HG03354 (cell line): ENCODE data around the gene RHOU.
"Not testable (repeated sequence)": the region's sequence is repeated elsewhere in the genome, so short reads cannot be mapped to it uniquely, and the experiment has no call there.

Experiments
- ATAC-seq: cut with Tn5 transposase; IDR thresholded peaks from one replicate; pipeline ENCODE4 v1.9.1; 2021; ENCODE audit warnings: mild to moderate bottlenecking; ENCODE audit not compliant: unreplicated experiment, poor library complexity, severe bottlenecking

RHOU gene

GRCh38 chr1:228753786-228754360 is 18.6 kb downstream of the RHOU start:
- no peak for ATAC-seq

DNA sequence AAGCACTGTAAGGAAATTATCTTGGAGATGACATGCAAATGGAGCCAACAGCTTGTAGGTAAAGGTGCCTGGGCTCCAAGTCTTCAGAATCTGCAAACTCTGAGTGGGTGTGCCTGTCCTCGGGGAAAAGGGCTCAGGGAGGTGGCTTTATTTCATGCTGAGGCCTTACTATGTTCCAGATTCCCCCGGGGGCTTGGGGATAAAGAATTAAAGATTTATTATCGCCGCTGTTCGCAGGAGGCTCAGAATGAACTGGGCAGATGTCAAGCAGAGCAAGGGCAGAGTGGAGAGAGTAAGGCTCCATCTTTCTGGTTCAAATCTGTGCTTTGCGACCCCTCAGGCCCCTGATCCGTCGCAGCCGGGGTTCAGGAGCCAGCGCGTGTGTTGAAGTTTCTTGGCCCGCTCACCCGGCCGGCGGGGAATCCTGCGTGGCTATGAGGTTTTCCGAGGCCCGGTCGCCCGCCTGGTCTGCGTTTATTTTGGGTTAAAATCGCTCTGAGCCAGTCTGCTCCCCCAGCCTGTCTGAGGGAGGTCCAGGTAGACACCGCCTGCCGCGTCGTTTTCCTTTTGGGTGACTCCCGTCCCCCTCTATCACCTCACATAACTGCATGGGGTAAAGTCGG is 19.5 kb downstream of the RHOU start:
- no peak for ATAC-seq

- no peak for ATAC-seq
Measured at GRCh38 chr1:228755800-228756199, 20.5 kb downstream of the RHOU start.

DNA sequence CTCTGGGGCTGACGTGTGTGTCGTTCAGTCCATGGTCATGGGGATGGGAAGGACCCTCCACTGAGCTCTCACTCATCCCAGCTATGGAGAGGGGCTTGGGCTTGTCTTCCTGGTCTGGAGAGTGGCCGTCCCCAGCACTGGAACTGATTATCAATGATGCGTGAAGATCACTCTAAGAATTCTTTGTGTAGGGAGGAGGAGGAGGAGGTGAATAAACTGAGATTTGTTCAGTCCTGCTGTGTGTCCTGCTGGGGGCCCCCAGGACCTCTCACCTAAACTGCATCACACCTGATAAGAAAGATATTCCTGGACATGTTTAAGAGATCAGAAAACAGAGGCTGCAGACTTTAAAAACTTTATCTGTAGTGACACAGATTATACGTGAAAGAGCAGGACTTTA is 21.2 kb downstream of the RHOU start:
- ATAC-seq, result no peak

DNA sequence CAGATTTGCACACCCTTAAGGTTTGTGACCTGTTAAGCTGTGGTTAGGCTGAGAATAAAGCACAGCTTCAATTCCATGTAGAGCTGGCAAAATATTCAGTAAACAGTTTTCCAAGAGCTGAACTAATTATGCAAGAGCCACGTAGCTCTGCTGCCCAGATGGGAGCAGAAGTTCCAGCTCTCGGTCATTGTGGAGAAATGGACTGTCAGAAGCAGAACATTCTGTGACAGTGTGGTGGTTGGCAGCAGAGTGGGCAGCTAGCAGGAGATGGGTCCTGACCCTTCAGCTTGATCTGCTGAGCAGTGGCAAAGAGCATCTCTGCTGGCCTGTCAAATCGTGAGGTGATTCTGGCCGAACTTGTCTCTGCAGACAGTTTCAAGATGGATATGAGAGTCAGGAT is 23.2 kb downstream of the RHOU start:
- ATAC-seq, result no peak

DNA sequence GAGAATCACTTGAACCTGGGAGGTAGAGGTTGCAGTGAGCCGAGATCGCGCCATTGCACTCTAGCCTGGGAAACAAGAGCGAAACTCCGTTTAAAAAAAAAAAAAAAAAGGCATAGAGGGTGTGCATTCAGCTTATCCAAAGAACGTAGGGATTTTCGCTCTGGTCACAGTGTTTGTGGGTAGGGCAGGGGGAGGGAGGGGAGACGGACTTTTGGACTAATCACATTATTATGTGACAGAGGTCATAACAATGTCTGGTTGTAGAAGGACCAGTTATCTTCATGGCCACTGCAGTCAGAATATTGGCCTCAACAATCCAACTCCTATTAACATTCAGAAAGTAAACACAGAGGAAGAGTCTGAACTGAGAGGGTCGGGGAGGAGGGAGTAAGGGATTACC is 25.7 kb downstream of the RHOU start:
- no peak for ATAC-seq

DNA sequence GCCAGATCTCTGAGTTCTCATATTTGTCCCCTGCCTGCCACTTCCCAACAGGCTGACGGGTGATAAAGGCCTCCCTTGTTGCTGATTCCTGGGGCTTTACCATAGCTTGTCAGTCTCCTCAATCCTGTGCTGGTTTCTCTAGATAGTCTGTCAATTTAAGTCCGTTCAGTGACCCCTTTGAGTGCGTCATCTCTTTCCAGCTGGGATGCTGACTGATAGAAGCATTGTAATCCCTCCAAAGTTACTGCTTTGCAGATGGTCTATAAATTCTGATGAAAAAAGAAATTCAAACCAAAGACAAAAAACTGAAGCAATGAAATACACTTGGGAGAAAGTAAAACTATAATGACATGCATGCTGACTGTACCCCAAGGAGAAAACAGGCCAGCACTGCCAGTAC is 28.3 kb downstream of the RHOU start:
- ATAC-seq, result no peak

- ATAC-seq, result no peak
Measured at GRCh38 chr1:228765168-228765946, 30.1 kb downstream of the RHOU start.

GRCh38 chr1:228766788-228767187 is 31.5 kb downstream of the RHOU start:
- no peak for ATAC-seq

DNA sequence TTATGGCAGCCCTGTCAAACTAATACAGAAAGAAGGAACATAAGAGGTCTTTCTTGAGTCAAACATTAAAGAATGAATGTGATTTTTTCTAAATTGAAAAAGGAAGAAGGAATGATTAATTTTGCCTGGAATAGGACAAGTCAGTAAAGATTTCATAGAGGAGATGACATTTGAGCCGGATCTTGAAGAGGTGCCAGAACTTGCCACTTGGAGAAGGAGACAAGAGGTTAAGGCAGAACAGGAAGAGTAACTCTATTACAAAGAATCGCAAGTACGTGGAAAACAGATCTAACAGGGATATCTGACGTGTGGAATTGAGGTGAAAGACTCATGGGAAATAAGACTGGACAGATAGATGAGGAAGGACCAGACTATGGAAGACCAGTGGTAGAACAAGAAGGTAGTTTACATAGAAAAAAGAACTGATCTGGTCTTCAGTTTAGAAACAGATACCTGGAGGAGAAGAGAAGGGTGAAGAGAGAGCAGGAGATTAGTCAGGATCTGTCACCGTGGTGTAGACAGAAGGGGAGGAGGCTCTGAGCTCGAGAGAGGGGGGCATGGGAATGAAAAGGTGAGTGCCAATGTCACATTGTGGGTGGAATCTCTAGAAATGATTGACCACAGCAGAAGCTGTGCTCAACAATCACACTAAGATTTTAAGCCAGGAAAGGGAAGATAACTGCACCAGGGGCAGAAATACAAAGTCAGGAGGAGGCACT is 32.5 kb downstream of the RHOU start:
- ATAC-seq, result no peak

- ATAC-seq, result no peak
Measured at GRCh38 chr1:228768355-228769000, 33.2 kb downstream of the RHOU start.

- no peak for ATAC-seq
Measured at GRCh38 chr1:228770779-228771223, 35.5 kb downstream of the RHOU start.

DNA sequence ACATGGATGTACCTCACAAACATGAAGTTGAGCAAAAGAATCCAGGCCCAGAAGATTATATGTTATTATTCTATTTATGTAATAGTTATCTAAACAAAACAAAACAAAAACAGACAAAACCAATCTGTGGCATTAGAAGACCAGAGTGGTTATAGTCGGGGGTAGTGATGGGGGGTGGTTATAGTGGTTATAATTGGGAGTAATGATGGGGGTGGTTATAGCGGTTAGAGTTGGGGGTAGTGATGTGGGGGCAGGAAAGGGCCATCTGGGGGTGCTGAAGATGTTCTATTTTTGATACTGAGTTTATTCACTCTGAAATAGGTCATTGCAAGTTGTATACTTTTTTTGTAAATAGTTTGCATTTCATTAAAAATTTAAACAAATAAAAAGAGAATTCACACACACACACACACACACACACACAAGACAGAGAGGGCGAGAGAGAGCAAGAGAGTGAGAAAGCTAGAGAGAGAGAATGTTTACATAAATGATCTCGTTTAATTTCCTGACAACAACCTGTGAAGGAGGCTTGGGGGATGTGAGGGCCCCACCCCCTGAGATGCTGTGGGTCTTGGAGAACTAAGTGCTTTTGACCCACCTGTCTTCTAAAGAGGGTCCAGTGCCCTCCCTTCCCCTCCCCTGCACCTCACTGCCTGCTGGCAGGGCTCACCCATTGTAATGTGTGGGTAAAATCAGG is 37.4 kb downstream of the RHOU start:
- ATAC-seq, result no peak

DNA sequence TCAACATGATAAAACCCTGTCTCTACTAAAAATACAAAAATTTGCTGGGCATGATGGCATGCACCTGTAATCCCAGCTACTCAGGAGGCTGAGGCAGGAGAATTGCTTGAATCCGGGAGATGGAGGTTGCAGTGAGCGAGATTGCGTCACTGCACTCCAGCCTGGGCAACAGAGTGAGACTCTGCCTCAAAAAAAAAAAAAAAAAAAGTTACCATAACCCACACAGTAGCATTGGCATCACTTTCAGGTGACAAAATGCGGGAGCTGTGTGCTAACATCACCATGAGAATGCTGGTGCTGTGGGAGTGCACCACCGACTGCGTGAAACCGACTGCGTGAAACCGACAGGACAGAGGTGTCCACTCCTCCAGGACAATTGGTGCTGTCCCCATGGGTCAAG is 40.7 kb downstream of the RHOU start:
- not testable (repeated sequence) for ATAC-seq

DNA sequence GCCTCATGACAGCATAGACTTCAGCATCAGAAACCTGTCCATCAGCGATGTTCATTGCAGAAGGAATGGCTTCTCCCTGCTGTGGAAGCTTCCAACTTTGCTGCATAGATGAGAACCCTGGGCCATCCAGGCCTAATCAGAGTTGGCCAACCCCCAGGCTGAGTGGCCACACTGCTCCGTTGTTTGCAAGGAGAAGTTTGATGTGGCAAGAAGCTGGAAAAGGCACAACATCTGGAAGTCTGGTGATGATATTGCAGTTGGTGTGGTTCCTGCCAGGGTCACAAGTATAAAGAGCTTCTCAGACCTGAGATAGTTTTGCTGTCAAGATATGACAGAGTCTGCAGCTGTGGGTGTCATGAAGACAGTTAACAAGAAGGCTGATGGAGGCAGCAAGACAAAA is 41.2 kb downstream of the RHOU start:
- ATAC-seq, result no peak

- no peak for ATAC-seq
Measured at GRCh38 chr1:228777236-228777635, 42.0 kb downstream of the RHOU start.

GRCh38 chr1:228778026-228778425 is 42.7 kb downstream of the RHOU start:
- no peak for ATAC-seq

GRCh38 chr1:228778466-228778865 is 43.2 kb downstream of the RHOU start:
- no peak for ATAC-seq

DNA sequence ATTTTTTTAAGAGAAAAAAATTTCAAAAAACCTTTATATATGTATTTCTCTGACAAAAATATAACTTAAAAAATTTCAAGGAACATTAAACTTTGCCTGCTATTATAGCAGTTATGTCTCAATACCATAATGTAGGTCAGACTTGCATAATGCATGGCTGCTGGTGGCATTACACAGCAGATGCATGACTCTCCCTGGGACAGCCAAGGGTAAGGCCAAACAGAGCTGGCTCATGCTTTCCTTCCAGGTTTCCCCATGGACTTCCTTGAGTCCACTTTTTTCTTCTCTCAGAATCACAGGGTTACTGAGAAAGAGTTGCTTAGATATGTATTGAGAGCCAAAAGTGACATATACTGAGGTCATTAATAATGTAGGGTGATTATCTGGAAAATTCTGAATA is 43.7 kb downstream of the RHOU start:
- ATAC-seq, result no peak
